NCI-H774 (cell line): Measurements from ENCODE around the gene CD52.

Experiments
- DNase-seq: peaks from one replicate; lab custom pipeline; 2025; lab: John Stamatoyannopoulos, UW

The CD52 gene

DNA sequence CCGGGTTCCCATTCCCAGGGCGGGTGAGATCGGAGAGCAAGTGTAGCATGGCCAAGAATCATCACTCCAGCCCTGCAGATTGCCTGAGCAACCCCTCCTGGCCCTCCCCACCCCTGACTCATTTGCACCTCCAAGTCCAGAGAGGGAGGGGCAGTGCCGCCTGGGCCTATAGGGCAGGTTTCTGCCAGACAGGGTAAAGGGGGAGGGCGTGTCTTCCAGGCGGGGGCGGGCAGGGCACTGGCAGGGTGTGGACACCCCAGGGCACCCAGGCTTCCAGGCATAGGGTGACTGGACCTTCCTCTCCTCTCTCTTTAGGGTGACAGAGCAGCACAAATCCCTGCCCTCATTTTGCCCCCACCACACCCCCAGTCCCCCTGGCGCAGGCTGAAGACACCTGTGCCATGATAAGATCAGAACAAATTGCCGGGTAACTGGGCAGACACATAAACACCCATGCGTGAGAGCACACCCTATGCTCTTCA, 39.4 kb downstream of the CD52 start:
- no peak for DNase-seq

DNA sequence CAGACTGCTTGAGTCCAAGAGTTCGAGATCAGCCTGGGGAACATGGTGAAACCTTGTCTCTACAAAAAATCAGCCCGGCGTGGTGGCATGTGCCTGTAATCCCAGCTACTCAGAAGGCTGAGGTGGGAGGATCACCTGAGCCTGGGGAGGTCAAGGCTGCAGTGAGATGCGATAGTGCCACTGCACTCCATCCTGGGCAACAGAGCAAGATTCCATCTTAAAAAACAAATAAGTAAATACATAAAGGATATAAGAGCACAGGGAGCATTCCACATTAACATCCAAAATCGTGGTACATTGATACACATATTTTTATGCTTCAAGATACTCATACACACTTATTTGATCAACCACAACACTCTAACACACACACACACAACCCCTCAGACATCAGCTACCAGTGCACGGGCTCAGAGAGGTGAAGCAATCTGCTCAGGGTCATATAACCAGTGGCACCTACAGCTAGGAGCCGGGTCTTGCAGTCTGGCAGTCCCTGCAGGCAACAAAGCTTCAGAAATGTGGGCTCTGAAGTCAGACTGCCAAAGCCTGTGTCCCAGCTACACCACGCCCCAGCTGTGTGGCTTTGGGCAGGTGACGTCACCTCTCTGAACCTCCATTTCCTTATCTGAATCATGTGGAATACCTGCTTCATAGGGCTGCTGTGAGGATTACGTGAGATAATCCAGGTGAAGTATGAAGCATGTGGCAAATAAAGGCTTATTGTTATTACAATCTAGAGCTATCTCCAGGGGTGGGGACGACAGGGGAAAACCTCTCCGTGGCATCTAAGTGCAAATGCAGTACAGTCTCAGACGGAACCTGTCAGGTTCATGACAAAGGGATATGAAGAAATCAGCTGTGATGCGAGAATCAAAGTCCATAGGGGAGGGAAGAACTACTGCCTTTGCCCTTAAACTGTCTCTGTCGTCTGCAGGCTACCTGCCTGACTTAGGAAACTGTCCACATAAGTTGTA, 40.9 kb downstream of the CD52 start:
- DNase-seq: no peak

DNA sequence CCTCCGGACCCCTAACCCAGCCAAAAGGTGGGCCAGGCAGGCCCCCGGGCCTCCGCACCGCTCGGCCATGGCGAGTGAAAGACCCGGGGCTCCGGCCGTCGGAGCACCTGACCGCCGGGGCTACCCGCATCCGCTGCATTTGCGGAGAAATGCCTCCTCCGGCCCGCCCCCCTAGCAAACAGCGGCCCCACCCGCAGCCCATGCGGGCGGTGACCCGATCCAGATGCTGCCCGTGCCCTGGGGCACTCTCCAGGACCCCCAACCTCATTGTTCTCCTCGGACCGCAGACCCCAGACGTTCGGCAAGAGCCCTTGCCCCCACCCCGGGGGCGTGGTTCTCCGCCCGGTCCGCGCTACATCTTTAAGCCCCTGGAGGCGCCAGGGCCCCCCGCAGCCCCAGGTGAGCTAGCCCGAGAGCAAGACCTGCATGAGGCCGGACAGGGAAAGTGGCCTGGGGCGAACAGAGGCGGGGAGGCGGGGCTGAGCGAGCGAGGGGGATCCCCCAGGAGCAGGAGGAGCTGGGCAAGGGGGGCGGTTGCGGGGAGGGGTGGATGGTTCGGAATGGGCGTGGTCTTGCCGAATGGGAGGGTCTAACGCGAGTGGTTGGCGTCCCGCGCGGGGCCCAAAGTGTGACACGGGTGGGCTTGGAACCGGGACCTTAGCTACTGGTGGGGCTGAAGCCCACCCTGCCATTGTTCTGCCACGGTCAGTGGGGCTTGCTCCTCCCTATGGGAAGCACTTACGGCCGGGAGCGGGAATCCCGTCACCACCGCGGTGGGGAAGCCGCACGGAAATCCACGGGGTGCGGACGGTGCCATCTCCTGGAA, 42.4 kb downstream of the CD52 start:
- DNase-seq: no peak

DNA sequence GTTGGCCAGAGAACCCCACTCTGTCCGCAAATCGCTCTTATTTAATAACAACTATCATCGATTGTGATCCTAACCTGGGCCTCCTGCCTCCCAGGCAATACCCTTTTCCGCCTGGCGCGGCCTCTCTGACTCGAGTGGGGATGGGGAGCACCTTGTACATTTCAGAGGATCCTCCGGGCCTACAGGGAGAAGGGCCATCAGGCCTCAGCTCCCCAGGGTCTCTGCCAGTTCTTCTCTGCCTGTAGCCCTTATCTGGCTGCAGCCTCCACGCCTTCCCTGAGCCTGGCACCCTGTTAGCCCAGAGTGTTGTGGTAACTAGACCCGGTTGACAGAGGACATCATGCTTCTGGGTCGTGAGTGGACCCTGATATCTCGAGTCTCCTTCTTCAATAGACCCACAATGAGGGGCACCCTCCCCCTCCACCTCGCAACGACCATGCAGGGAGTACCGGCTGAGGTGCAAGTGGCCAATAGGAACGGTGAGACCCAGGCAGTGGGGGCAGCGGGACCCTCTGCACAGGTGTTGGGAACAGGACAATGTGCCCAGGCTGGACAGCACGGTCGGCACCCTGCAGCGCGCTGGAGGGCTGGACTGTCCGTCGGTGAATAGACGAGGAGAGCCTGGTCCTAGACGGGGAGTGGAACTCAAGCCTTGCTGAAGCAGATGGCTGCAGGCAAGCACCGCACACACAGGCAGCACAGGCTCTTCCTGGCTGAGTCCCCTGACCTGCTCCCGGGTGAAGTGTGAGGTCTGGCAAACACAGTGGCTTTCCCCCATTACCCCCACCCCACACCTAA, 43.2 kb downstream of the CD52 start:
- no peak for DNase-seq

DNA sequence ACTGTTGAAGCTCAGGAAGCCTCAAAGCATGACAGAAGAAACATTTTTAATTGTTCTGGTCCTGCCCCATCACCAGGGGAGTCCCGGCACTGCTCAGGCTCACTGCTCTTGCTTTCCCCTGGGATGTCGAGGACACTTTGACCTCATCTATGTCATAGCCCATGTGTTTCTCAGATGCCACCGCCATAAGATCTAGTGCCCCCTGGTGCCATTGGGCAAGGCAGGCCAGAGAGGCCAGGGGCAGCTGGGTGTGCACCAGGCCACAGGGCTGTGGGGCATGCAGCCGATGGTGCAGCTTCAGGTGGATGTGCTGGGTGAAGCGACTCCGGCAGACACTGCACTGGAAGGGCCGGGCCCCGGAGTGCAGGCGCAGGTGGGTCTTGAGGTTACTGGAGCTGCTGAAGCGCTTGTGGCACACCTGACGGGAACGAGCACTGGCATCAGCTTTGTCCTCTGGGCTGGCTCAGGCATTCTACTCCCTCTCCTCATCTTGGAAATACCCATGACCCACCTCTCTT, 43.9 kb downstream of the CD52 start:
- no peak for DNase-seq

DNA sequence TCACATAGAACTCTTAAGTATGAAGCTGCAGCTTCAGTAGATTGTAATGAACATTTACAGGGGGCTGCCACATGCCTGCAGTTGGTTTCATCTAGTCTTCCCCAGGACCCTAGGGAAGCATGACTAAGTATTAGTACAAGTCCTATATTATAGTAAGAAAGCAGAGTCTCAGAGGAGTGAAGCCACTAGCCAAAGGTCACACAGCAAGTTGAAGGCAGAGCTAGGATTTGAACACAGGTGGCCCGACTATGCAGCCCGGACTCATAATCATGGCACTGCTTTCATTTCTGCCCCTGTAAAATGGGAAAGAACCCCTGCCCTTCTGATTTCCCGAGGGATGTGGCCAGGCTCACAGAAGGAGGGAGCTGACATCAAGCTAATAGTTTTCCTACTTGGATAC, 44.6 kb downstream of the CD52 start:
- DNase-seq: no peak

DNA sequence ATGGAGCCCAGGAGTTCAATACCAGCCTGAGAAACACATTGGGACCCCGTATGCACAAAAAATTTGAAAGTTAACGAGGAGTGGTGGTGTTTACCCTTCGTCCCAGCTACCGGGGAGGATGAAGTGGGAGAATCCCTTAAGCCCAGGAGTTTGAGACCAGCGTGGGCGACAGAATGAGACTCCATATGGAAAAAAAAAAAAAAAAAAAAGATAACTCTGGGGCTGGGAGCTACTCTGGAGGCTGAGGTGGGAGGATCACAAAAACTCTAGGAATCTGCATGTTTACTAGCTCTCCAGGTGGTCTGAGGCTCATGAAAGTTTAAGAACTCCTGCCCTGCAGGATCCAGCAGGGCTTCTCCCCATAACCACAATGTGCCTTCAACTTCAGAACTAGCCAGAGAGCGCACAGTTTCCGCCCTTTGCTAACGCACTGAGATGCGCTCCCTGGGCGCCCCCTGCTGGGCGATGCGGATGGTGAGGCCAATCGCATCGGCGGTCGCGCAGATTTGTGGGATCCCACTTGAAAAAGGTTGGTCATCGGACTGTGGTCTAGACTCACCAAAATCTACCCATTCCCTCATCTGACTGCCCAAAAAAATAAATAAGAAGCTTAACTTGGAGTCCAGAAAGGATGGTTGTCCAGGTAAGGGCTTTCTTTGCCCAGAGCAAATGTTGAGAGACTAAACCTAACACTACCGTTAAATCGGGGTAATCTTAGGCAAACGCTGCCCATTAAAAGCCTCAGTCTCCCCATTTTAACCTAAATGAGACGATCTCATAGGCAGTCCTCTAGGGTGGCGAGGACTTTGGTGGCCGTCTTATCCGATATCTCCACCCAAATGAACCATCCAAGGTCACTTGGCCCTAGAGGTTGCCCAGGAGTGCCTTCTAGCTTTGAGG, 46.0 kb downstream of the CD52 start:
- no peak for DNase-seq

DNA sequence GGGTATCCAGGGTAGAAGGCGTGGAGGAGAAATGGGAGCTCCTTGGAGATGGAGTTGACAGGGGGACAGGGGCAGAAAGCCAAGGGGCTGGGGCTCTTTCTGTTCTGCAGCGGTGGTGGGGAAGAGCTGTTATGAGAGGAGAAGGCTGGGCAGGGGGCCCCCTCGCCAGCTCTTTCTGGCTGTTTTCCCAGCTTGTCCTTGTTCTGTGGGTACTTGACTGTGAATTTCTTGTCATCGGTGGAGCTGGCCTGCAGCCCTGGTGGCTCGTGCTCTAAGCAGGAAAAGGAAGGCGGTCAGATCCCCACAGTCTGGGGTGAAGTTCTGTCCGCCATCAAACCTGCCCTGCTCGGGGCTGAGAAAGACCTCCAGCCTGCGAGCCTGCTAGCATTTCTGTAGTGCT, 47.2 kb downstream of the CD52 start:
- DNase-seq: no peak

DNA sequence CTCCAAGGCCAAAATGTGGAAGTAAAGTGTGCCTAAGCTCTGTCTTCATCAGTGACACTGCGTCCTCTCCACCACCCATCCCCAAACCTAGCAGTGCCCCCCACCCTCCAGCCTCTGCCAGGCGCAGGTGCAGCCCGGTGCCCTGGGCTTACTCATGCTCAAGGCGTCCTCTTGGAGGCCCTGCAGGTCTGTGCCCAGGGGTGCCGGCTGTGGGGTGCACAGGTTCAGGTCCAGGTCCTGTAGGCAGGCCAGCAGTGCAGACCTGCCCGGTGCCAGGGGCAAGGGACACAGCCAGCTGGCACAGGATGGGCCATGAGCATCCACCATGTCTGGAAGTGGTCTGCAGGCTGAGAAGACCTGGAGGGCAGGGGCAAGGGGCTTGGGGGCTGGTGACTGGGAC, 49.7 kb downstream of the CD52 start:
- DNase-seq: no peak

DNA sequence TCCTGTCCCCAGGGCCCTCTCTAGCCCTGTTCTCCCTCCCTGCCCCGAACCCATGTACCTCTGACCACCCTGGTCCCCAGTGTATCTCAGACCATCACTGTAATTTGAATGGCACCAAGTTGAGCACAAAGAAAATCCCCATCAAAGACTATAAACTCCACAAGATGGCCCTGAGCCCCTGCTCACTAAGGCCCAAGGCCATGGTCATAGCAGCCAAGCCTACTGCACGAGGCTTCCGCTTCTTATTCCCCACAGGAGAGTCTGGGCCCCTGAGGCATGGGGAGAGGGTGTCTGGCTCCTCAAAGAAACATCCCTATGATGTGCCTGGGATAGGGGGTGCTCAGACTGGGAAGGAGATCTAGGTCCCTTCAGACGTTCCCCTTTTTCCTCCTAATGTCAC, 50.2 kb downstream of the CD52 start:
- no peak for DNase-seq

DNA sequence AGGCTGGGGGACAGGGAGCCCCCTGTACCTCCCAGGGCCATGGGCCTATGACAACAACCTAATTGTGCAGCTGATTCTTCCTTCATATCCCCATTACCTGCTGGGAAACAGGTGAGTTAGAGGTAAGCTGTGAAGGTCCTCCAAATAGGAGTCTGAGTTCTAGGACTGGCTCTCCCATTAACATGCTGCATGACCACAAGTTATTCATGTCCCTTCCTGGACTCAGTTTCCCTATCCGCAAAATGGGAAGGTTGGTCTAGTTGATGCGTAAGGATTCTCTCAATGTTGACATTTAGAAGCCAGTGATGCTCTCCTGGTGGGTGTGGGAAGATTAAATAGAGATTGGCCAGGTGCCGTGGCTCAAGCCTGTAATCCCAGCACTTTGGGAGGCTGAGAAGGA, 50.7 kb downstream of the CD52 start:
- no peak for DNase-seq
